ENCODE data around the gene RIMBP3C. TPM values are rescaled to one million over a fixed set of nuclear protein-coding genes. Genes with fewer than 3 reads are reported as not detected.
"Not testable (repeated sequence)": the region's sequence is repeated elsewhere in the genome, so short reads cannot be mapped to it uniquely, and the experiment has no call there.

Gene RIMBP3C
- total and polyA plus RNA-seq, 10 of the 15 experiments (the other 5 are each of a cell fraction or from before 2014, with no cell fraction given) = 0.03 to 0.23 (median 0.08) TPM; not detected in 4

GRCh38 chr22:21569459-21570170 lies 18.4 kb upstream of the RIMBP3C start:
- peak overlapping the region; percentile 94 for H3K4me2 ChIP-seq (ENCODE audit: control insufficient read depth, insufficient read depth)
- no peaks in the 10 kb centered on the region for H3K9me3 ChIP-seq (replicated peaks; ENCODE audit: control insufficient read depth, insufficient read depth, low read length)
- H3K79me2 ChIP-seq (ENCODE audit: control insufficient read depth, insufficient read depth, low read length) = peaks cover 72% of the 10 kb centered on the region
- H4K20me1 ChIP-seq (ENCODE audit: control insufficient read depth, insufficient read depth) = peaks cover 26% of the 10 kb centered on the region
- ChIA-PET CTCF (interaction anchor here (0.6 to 2.7 kb wide), 5 partner anchors 18 to 244 kb away, joined by 3 to 13 read pairs (median 5); partner anchors contain the start of genes SDF2L1 and YDJC), POLR2A (interaction anchor here (0.6 to 1.7 kb wide), 7 partner anchors 19 to 1076 kb away, joined by 3 to 14 read pairs (median 4); no protein-coding TSS in a partner anchor), RAD21 (ENCODE audit: unreplicated experiment) (interaction anchor here (1.3 to 2.3 kb wide), 3 partner anchors 18 to 77 kb away, joined by 4 to 12 read pairs (median 8); partner anchors contain the start of gene SDF2L1), SMC1A (ENCODE audit: uncharacterized antibody, unreplicated experiment) (interaction anchor here (0.9 to 2.0 kb wide), 4 partner anchors 10 to 73 kb away, joined by 3 to 12 read pairs (median 6); partner anchors contain the start of genes SDF2L1 and YDJC)
- H3K9ac ChIP-seq (ENCODE audit: control insufficient read depth, insufficient read depth, low read length) = no peak overlapping the region
- H2AFZ ChIP-seq (ENCODE audit: control insufficient read depth, low read depth, low read length) = no peak overlapping the region
- H3K36me3 ChIP-seq (ENCODE audit: control insufficient read depth in 2 of 2, insufficient read depth in 2 of 2, low read length in 1 of 2) = peaks cover 0 to 4% of the 10 kb centered on the region in 2 experiments; a peak in 2 of 4 replicates
- peak; percentile 65 for FAIRE-seq
- ATAC-seq = peak; percentile 21
- intact Hi-C loops (cut with micrococcal nuclease; ENCODE audit: unreplicated experiment) (loop anchor here (2.0 to 5.0 kb wide), 2 partner anchors 19 to 48 kb away; no protein-coding TSS in a partner anchor), in situ Hi-C loops (cut with MboI) (no loop called here)
- no peaks in the 10 kb centered on the region for H3K27me3 ChIP-seq (replicated peaks in 1 of 2; ENCODE audit: control insufficient read depth in 2 of 2, insufficient read depth in 2 of 2, low read length in 1 of 2)
- DNase-seq (ENCODE audit: low read depth, low spot score) = no peak
- TSS peak; percentile 50 for BruUV-seq (replicated peaks)
- H3K4me1 ChIP-seq (ENCODE audit: control insufficient read depth, insufficient read depth, low read length) = peaks cover 11% of the 10 kb centered on the region
- 38% methylated on average over 8 of the region's 8 CpGs for WGBS (ENCODE audit: insufficient coverage, insufficient replicate concordance, low lambda C conversion rate, missing lambda C conversion rate)
- no peak overlapping the region; the same call in 1 of the 2 replicates for H3K27ac ChIP-seq (ENCODE audit: control insufficient read depth, insufficient read depth)
- H3K4me3 ChIP-seq = peak overlapping the region; percentile 96
- peak; percentile 31 to 47; a peak in 2 of 4 replicates for TF ChIP-seq IKZF2 (IDR thresholded peaks at IDR 0.05)
- TF ChIP-seq ZSCAN29 (IDR thresholded peaks at IDR 0.05) = no peak
- TF ChIP-seq SPI1 (IDR thresholded peaks at IDR 0.05; ENCODE audit: borderline replicate concordance, insufficient read depth, low read depth, low read length) = peak; percentile 35; the same call in 1 of the 2 replicates
- peak; percentile 43 for TF ChIP-seq RUNX3 (IDR thresholded peaks at IDR 0.05; ENCODE audit: low read length)
- TF ChIP-seq ESRRA (IDR thresholded peaks at IDR 0.05; ENCODE audit: low read length) = no peak
- TF ChIP-seq BHLHE40 (IDR thresholded peaks at IDR 0.05; ENCODE audit: borderline replicate concordance in 1 of 2, low read depth in 2 of 2, low read length in 1 of 2) = peak; percentile 41 to 42; a peak in 2 of 4 replicates

DNA sequence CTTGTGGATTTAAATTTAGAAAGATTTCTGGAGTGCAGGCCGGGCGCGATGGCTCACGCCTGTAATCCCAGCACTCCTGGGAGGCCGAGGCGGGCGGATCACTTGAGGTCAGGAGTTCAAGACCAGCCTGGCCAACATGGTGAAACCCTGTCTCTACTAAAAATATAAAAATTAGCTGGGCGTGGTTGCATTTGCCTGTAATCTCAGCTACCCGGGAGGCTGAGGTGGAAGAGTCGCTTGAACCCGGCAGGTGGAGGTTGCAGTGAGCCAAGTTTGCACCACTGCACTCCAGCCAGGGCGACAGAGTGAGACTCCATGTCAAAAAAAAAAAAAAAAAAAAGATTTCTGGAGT lies 17.8 kb upstream of the RIMBP3C start:
- RAD21 ChIA-PET (ENCODE audit: unreplicated experiment) = interaction anchor here (0.6 to 2.3 kb wide), 5 partner anchors 18 to 78 kb away, joined by 3 to 12 read pairs (median 4); partner anchors contain the start of gene SDF2L1
- Histone ChIP-seq H4K20me1 (ENCODE audit: control insufficient read depth, insufficient read depth) (peaks cover 25% of the 10 kb centered on the region), H3K4me1 (ENCODE audit: control insufficient read depth, insufficient read depth, low read length) (peaks cover 11% of the 10 kb centered on the region)

More for the DNA sequence above, 17.8 kb upstream of the RIMBP3C start:
- peak overlapping the region; percentile 93 for H3K9ac ChIP-seq (ENCODE audit: control insufficient read depth, insufficient read depth, low read length)
- peak overlapping the region; percentile 90; the same call in 1 of the 2 replicates for H3K27ac ChIP-seq (ENCODE audit: control insufficient read depth, insufficient read depth)
- H2AFZ ChIP-seq (ENCODE audit: control insufficient read depth, low read depth, low read length); H3K9me3 ChIP-seq (replicated peaks; ENCODE audit: control insufficient read depth, insufficient read depth, low read length); H3K27me3 ChIP-seq (replicated peaks in 1 of 2; ENCODE audit: control insufficient read depth in 2 of 2, insufficient read depth in 2 of 2, low read length in 1 of 2); in situ Hi-C loops (cut with MboI); DNase-seq (ENCODE audit: low read depth, low spot score); BruUV-seq (replicated peaks); FAIRE-seq; H3K36me3 ChIP-seq (ENCODE audit: control insufficient read depth in 2 of 2, insufficient read depth in 2 of 2, low read length in 1 of 2); ATAC-seq: not testable (repeated sequence)
- peak overlapping the region; percentile 94 for H3K4me2 ChIP-seq (ENCODE audit: control insufficient read depth, insufficient read depth)
- SMC1A ChIA-PET (ENCODE audit: uncharacterized antibody, unreplicated experiment) = interaction anchor here (0.9 to 2.0 kb wide), 4 partner anchors 10 to 74 kb away, joined by 3 to 12 read pairs (median 6); partner anchors contain the start of genes SDF2L1 and YDJC
- peak overlapping the region; percentile 96 for H3K4me3 ChIP-seq
- 30% methylated on average over 12 of the region's 12 CpGs for WGBS (ENCODE audit: insufficient coverage, insufficient replicate concordance, low lambda C conversion rate, missing lambda C conversion rate)
- intact Hi-C loops (cut with micrococcal nuclease; ENCODE audit: unreplicated experiment) = loop anchor here (5.0 kb wide), 1 partner anchor 48 kb away; no protein-coding TSS in a partner anchor
- H3K79me2 ChIP-seq (ENCODE audit: control insufficient read depth, insufficient read depth, low read length) = peaks cover 67% of the 10 kb centered on the region
- POLR2A ChIA-PET = interaction anchor here (0.6 to 1.7 kb wide), 8 partner anchors 20 to 1332 kb away, joined by 3 to 14 read pairs (median 5); no protein-coding TSS in a partner anchor
- CTCF ChIA-PET = interaction anchor here (0.6 to 2.7 kb wide), 5 partner anchors 19 to 245 kb away, joined by 3 to 13 read pairs (median 5); partner anchors contain the start of genes SDF2L1 and YDJC

Measured in GM12878 (cell line).